H1 (cell line): ENCODE data around the gene REXO5. TPM values are rescaled to one million over a fixed set of nuclear protein-coding genes. Genes with fewer than 3 reads are reported as not detected.

Experiments
- CTCF ChIA-PET: fragments of 300-600 bp; sonication (Branson Sonifier 250); formaldehyde crosslinking; loops from one replicate; lab custom pipeline; 2021; ENCODE audit not compliant: partially characterized antibody; lab: Charles Lee
- POLR2A ChIA-PET: fragments of 300-600 bp; sonication (Branson Sonifier 250); formaldehyde crosslinking; loops from one replicate; lab custom pipeline; 2021; ENCODE audit warnings: inconsistent platforms; ENCODE audit not compliant: partially characterized antibody; lab: Charles Lee
- DNase-seq, 2 experiments: peaks; one replicate each; pipeline versions ENCODE4 v3.0.0 to v3.0.0-alpha.2; 2010 to 2022; ENCODE audit warnings: low spot score in 2 of 2, low read depth in 1 of 2, mixed read lengths in 1 of 2
- FAIRE-seq: peaks from 2 replicates; lab custom pipeline; 2011; peaks lifted over from hg19 to GRCh38; lab: Jason Lieb, UNC
- H2AFZ ChIP-seq: 2 replicates; pipeline ENCODE4 v1.8.1; 2012; ENCODE audit warnings: low read length, inconsistent platforms
- H2AK5ac ChIP-seq: 2 replicates; pipeline ENCODE4 v1.6.1; 2013; ENCODE audit warnings: low read depth, low read length
- H2BK120ac ChIP-seq: replicated peaks from 2 replicates; pipeline ENCODE3; 2013; ENCODE audit warnings: low read depth, low read length, inconsistent platforms
- H2BK12ac ChIP-seq: 2 replicates; pipeline ENCODE4 v1.6.1; 2013; ENCODE audit warnings: low read depth, low read length
- H2BK15ac ChIP-seq: 2 replicates; pipeline ENCODE4 v1.6.1; 2013; ENCODE audit warnings: low read length
- H2BK20ac ChIP-seq: 2 replicates; pipeline ENCODE4 v1.6.1; 2013; ENCODE audit warnings: low read length
- H2BK5ac ChIP-seq: 2 replicates; pipeline ENCODE4 v1.6.1; 2013; ENCODE audit warnings: low read depth, low read length
- H3K14ac ChIP-seq: 2 replicates; pipeline ENCODE4 v1.6.1; 2013; ENCODE audit warnings: inconsistent platforms; ENCODE audit not compliant: insufficient read length
- H3K18ac ChIP-seq: 2 replicates; pipeline ENCODE4 v1.6.1; 2013; ENCODE audit warnings: low read length; ENCODE audit errors: extremely low read depth
- H3K23ac ChIP-seq: 2 replicates; pipeline ENCODE4 v1.6.1; 2013; ENCODE audit warnings: inconsistent platforms; ENCODE audit not compliant: insufficient read length
- H3K23me2 ChIP-seq: 2 replicates; pipeline ENCODE4 v1.6.1; 2013; ENCODE audit warnings: low read depth, low read length
- H3K27ac ChIP-seq: 2 replicates; pipeline ENCODE4 v1.6.1; 2011; ENCODE audit warnings: low read depth, low read length, inconsistent platforms
- H3K27me3 ChIP-seq, 4 experiments: replicated peaks in 1 of 4; 1 replicate in 1 of 4; 2 replicates in 3 of 4; pipeline versions ENCODE4 v1.6.1 to v1.8.1; 2011 to 2013; ENCODE audit warnings: low read length in 3 of 4, mild to moderate bottlenecking in 3 of 4, inconsistent platforms in 2 of 4, mixed read lengths in 2 of 4, moderate library complexity in 1 of 4; ENCODE audit not compliant: control insufficient read depth in 3 of 4, insufficient read depth in 3 of 4; ENCODE audit errors: extremely low read depth in 1 of 4
- H3K36me3 ChIP-seq, 4 experiments: 2 replicates each; pipeline versions ENCODE4 v1.6.1 to v1.8.1; 2011 to 2013; ENCODE audit warnings: mild to moderate bottlenecking in 4 of 4, low read length in 3 of 4, moderate library complexity in 2 of 4, control low read depth in 1 of 4, inconsistent platforms in 1 of 4; ENCODE audit not compliant: insufficient read depth in 4 of 4, control insufficient read depth in 2 of 4
- H3K4ac ChIP-seq: replicated peaks from 2 replicates; pipeline ENCODE3; 2013; ENCODE audit warnings: low read length, low read depth, mixed read lengths, inconsistent platforms; ENCODE audit not compliant: insufficient read length
- H3K4me1 ChIP-seq, 4 experiments: replicated peaks in 1 of 4; 1 replicate in 1 of 4; 2 replicates in 3 of 4; pipeline versions ENCODE4 v1.6.1 to v1.8.1; 2011 to 2013; ENCODE audit warnings: low read length in 3 of 4, inconsistent platforms in 2 of 4, mixed read lengths in 1 of 4; ENCODE audit not compliant: insufficient read depth in 4 of 4, control insufficient read depth in 3 of 4
- H3K4me2 ChIP-seq, 2 experiments: 2 replicates each; pipeline versions ENCODE4 v1.6.1 to v1.8.1; 2011 to 2013; ENCODE audit warnings: low read depth in 2 of 2, low read length in 2 of 2, control low read depth in 1 of 2, inconsistent platforms in 1 of 2, mild to moderate bottlenecking in 1 of 2; ENCODE audit not compliant: insufficient read depth in 1 of 2
- H3K4me3 ChIP-seq, 4 experiments: fragments of 200-600, 300-600 bp in 1 of 4; sonication (generic), shearing (Covaris generic), sonication (Bioruptor Twin) in 1 of 4; 2 replicates each; pipeline versions ENCODE4 v1.5.1 to v1.8.1; 2011 to 2016; ENCODE audit warnings: low read length in 4 of 4, low read depth in 3 of 4, control low read depth in 2 of 4, inconsistent platforms in 2 of 4, mild to moderate bottlenecking in 2 of 4, mixed read lengths in 1 of 4, moderate library complexity in 1 of 4; ENCODE audit not compliant: insufficient read depth in 2 of 4; ENCODE audit errors: extremely low read depth in 1 of 4
- H3K56ac ChIP-seq: replicated peaks from 2 replicates; pipeline ENCODE3; 2013; ENCODE audit warnings: low read depth, mild to moderate bottlenecking, mixed read lengths, low read length, inconsistent platforms; ENCODE audit not compliant: insufficient read length
- H3K79me1 ChIP-seq: 2 replicates; pipeline ENCODE4 v1.6.1; 2013; ENCODE audit warnings: low read depth, low read length, control low read depth
- H3K79me2 ChIP-seq, 2 experiments: 2 replicates each; pipeline versions ENCODE4 v1.6.1 to v1.8.1; 2012 to 2013; ENCODE audit warnings: low read length in 2 of 2, mild to moderate bottlenecking in 2 of 2, inconsistent platforms in 1 of 2; ENCODE audit not compliant: insufficient read depth in 2 of 2, control insufficient read depth in 1 of 2
- H3K9ac ChIP-seq, 4 experiments: replicated peaks in 1 of 4; 1 replicate in 1 of 4; 2 replicates in 3 of 4; pipeline versions ENCODE4 v1.6.1 to v1.8.1; 2011 to 2013; ENCODE audit warnings: low read depth in 3 of 4, low read length in 3 of 4, control low read depth in 2 of 4, mild to moderate bottlenecking in 2 of 4, moderate library complexity in 2 of 4, inconsistent platforms in 1 of 4; ENCODE audit errors: extremely low read depth in 1 of 4
- H3K9me3 ChIP-seq, 2 experiments: 2 replicates each; pipeline versions ENCODE4 v1.6.1 to v1.8.1; 2012 to 2013; ENCODE audit warnings: mild to moderate bottlenecking in 2 of 2, moderate library complexity in 2 of 2, control low read depth in 1 of 2, inconsistent platforms in 1 of 2, low read depth in 1 of 2, low read length in 1 of 2, mixed read lengths in 1 of 2; ENCODE audit not compliant: insufficient read depth in 2 of 2
- H4K20me1 ChIP-seq, 2 experiments: replicated peaks in 1 of 2; 2 replicates each; pipeline versions ENCODE3 to v1.8.1; 2011 to 2013; ENCODE audit warnings: inconsistent platforms in 2 of 2, low read length in 2 of 2, mild to moderate bottlenecking in 1 of 2; ENCODE audit not compliant: insufficient read depth in 2 of 2, control insufficient read depth in 1 of 2
- H4K5ac ChIP-seq: 2 replicates; pipeline ENCODE4 v1.6.1; 2013; ENCODE audit warnings: low read length, low read depth, mixed read lengths, inconsistent platforms; ENCODE audit not compliant: insufficient read length
- H4K8ac ChIP-seq: 2 replicates; pipeline ENCODE4 v1.8.0; 2013; ENCODE audit warnings: mild to moderate bottlenecking, moderate library complexity, low read length, inconsistent platforms; ENCODE audit not compliant: insufficient read depth; ENCODE audit errors: extremely low read depth
- H4K91ac ChIP-seq: replicated peaks from 2 replicates; pipeline ENCODE3; 2013; ENCODE audit warnings: low read length, mixed read lengths, inconsistent platforms; ENCODE audit not compliant: insufficient read length
- CBX5 ChIP-seq: fragments of 300-800, 300-1000 bp; sonication (generic); IDR thresholded peaks from 2 replicates; pipeline ENCODE4 v1.7.1; 2016; ENCODE audit warnings: antibody characterized with exemption, low read length, low read depth
- CEBPB ChIP-seq: IDR thresholded peaks from 2 replicates; pipeline ENCODE4 v1.6.1; 2012; ENCODE audit warnings: low read depth, low read length
- CHD2 ChIP-seq: IDR thresholded peaks from 2 replicates; pipeline ENCODE4 v1.6.1; 2012; ENCODE audit warnings: low read length, improper control_type of control experiment
- CTCF ChIP-seq, 3 experiments: IDR thresholded peaks; 1 replicate in 2 of 3; 2 replicates in 1 of 3; pipeline versions ENCODE4 v1.5.1 to v1.6.1; 2011; ENCODE audit warnings: low read length in 3 of 3, mild to moderate bottlenecking in 3 of 3, inconsistent platforms in 2 of 3, low read depth in 1 of 3, moderate library complexity in 1 of 3; ENCODE audit not compliant: insufficient read depth in 1 of 3; ENCODE audit errors: control extremely low read depth in 1 of 3
- KDM1A ChIP-seq: fragments of 200-600, 300-600 bp; sonication (generic); IDR thresholded peaks from 2 replicates; pipeline ENCODE4 v1.7.1; 2016; ENCODE audit warnings: mild to moderate bottlenecking, low read length, borderline replicate concordance
- POLR2AphosphoS5 ChIP-seq: IDR thresholded peaks from 2 replicates; pipeline ENCODE4 v1.6.1; 2011; ENCODE audit warnings: low read depth, low read length
- RAD21 ChIP-seq, 2 experiments: IDR thresholded peaks in 1 of 2; conservative IDR thresholded peaks in 1 of 2; 2 replicates each; pipeline ENCODE4 v1.6.1; 2011; ENCODE audit warnings: low read depth in 2 of 2, low read length in 2 of 2, improper control_type of control experiment in 1 of 2, inconsistent platforms in 1 of 2, mild to moderate bottlenecking in 1 of 2, moderate library complexity in 1 of 2
- RFX5 ChIP-seq: IDR thresholded peaks from 2 replicates; pipeline ENCODE4 v1.6.1; 2011; ENCODE audit warnings: low read depth, low read length, improper control_type of control experiment, borderline replicate concordance
- SP2 ChIP-seq: IDR thresholded peaks from 2 replicates; pipeline ENCODE4 v1.6.1; 2012; ENCODE audit warnings: mild to moderate bottlenecking, low read length, inconsistent platforms
- SRF ChIP-seq: IDR thresholded peaks from 2 replicates; pipeline ENCODE4 v1.6.1; 2011; ENCODE audit warnings: mild to moderate bottlenecking, low read depth, low read length, moderate library complexity
- WGBS, 2 experiments: shearing (Covaris generic) in 1 of 2; methylation state at CpG; one replicate each; pipeline versions ENCODE4 v1.1.6 to v1.1.7; 2013 to 2015; ENCODE audit warnings: low lambda C conversion rate in 2 of 2, mixed read lengths in 2 of 2, inconsistent platforms in 1 of 2, low coverage in 1 of 2, missing lambda C conversion rate in 1 of 2; ENCODE audit not compliant: insufficient replicate concordance in 2 of 2, insufficient coverage in 1 of 2, insufficient read length in 1 of 2; ENCODE audit errors: extremely low coverage in 1 of 2, missing lambda C conversion rate in 1 of 2; 5-methylcytosine and 5-hydroxymethylcytosine counted together
- polyA plus RNA-seq, 7 experiments: library from polyadenylated mRNA; depleted of rRNA in 3 of 7; stranded (reverse) in 5 of 7; unstranded in 2 of 7; fragments of >200 nt in 5 of 7; fragments of 200-250 nt in 2 of 7; gene quantifications; 1 replicate in 5 of 7; 2 replicates in 1 of 7; 4 replicates in 1 of 7; pipeline versions ENCODE4 v1.2.1 to v1.2.3, GENCODE V29; 2011 to 2013; ENCODE audit warnings: missing spikeins in 2 of 7, mixed read lengths in 2 of 7
- total RNA-seq: library from RNA; stranded (reverse); fragmentation: NEBNext Ultra II Directional; extraction: Animal tissue kit (Norgen Biotek cat#: 25700); gene quantifications from 2 replicates; pipeline ENCODE4 v1.2.1, GENCODE V29; 2021

Gene REXO5
- total and polyA plus RNA-seq, 2 of the 8 experiments (the other 6 are each of a cell fraction or from before 2014, with no cell fraction given): 2.4 to 8.9 TPM

- Histone ChIP-seq H4K91ac (no peak overlapping the region), H3K4me3 (no peak overlapping the region), H2BK20ac (no peak overlapping the region), H3K9ac (no peak overlapping the region), H3K14ac (no peak overlapping the region), H3K4me2 (no peak overlapping the region), H2AK5ac (no peak overlapping the region), H4K5ac (no peak overlapping the region), H4K8ac (no peak overlapping the region), H3K23ac (no peak overlapping the region), H3K27ac (no peak overlapping the region), H3K27me3 (no peaks in the 10 kb centered on the region), H3K9me3 (no peaks in the 10 kb centered on the region), H4K20me1 (peaks cover 0 to 3% of the 10 kb centered on the region in 2 experiments), H2BK5ac (no peak overlapping the region), H3K18ac (no peak overlapping the region), H3K79me2 (0 out of 4 replicates have a peak, but pooled peaks cover 0 to 6% of the 10 kb centered on the region in 2 experiments), H3K23me2 (no peaks in the 10 kb centered on the region), H2AFZ (no peak overlapping the region), H2BK15ac (no peak overlapping the region), H3K4ac (no peak overlapping the region), H3K56ac (no peak overlapping the region), H3K4me1 (peaks cover 0 to 6% (median under 1%) of the 10 kb centered on the region in 4 experiments; a peak in 2 of 7 replicates), H3K36me3 (peaks cover 0 to 7% (median 1%) of the 10 kb centered on the region in 4 experiments; a peak in 5 of 8 replicates), H2BK12ac (no peak overlapping the region), H3K79me1 (peaks cover 4% of the 10 kb centered on the region; the same call in 1 of the 2 replicates), H2BK120ac (no peak overlapping the region)
- CTCF ChIA-PET: interaction anchor here (0.6 to 0.7 kb wide), 2 partner anchors 292 to 474 kb away, joined by 3 read pairs; no protein-coding TSS in a partner anchor
- WGBS, 2 experiments: 87% methylated on average over 2 of the region's 2 CpGs; no CpG with 5 or more reads in 1 of the 2 experiments
- DNase-seq: no peak
- TF ChIP-seq CHD2 (no peak), KDM1A (no peak), CEBPB (no peak), RFX5 (no peak), CBX5 (no peak), SP2 (no peak), RAD21 (IDR thresholded peaks at IDR 0.05 in 1 of 2, conservative IDR thresholded peaks at IDR 0.05 in 1 of 2; ENCODE audit: low read depth in 2 of 2, low read length in 2 of 2) (no peak), SRF (no peak), CTCF (IDR thresholded peaks at IDR 0.05; ENCODE audit: control extremely low read depth in 1 of 3, insufficient read depth in 1 of 3, low read depth in 1 of 3, low read length in 3 of 3) (no peak), POLR2AphosphoS5 (no peak)
- FAIRE-seq: no peak
- POLR2A ChIA-PET: interaction anchor here (0.8 kb wide), 1 partner anchor 11 kb away, joined by 3 read pairs; no protein-coding TSS in a partner anchor
Measured at GRCh38 chr16:20854963-20855362, 48.6 kb downstream of the REXO5 start.
